Measurements from ENCODE around the gene PLCD1.

The PLCD1 gene

DNA sequence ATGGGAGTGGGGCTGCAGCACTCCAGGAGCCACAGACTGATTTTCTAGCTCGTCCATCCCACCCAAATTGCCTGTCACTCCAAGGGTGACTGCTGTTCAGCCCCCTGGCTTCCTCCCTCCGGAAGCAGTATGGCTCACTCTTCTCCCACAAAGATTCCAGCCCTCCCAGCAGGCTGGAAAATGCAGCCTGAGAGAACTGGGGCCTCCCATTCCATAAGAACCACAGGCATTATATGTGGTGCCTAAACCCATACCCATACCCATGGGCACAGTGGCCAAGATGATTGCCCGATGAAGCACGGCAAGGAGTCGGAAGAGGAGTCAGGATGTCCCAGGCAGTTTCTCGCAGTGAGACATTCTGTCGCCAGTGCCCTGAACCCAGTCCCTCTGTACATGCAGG, 44.8 kb downstream of the PLCD1 start:
- DNase-seq (ENCODE audit: low spot score): no peak
- TF ChIP-seq, protein P1, sequence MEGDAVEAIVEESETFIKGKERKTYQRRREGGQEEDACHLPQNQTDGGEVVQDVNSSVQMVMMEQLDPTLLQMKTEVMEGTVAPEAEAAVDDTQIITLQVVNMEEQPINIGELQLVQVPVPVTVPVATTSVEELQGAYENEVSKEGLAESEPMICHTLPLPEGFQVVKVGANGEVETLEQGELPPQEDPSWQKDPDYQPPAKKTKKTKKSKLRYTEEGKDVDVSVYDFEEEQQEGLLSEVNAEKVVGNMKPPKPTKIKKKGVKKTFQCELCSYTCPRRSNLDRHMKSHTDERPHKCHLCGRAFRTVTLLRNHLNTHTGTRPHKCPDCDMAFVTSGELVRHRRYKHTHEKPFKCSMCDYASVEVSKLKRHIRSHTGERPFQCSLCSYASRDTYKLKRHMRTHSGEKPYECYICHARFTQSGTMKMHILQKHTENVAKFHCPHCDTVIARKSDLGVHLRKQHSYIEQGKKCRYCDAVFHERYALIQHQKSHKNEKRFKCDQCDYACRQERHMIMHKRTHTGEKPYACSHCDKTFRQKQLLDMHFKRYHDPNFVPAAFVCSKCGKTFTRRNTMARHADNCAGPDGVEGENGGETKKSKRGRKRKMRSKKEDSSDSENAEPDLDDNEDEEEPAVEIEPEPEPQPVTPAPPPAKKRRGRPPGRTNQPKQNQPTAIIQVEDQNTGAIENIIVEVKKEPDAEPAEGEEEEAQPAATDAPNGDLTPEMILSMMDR (IDR thresholded peaks at IDR 0.05; ENCODE audit: extremely low read depth, missing control alignments): no peak

DNA sequence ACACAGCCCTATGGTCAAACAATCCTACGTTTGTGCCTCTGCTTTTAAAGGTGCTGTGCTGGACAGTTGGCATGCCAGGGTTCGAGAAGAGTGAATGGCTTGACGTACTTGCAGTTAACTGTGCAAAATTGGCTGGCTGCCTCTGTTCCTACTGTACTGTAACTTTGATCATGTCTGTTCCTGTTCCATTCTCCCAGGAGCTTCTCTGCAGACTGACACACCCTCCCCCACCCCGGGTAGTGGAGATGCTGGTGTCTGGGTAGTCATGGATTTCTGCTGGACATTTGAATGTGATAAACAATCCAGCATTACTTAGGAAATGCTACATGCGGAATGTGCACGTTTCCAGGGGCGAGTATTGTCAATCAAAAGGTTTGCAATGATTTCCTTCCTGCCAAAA, 45.4 kb downstream of the PLCD1 start:
- TF ChIP-seq, protein P1 (IDR thresholded peaks at IDR 0.05; ENCODE audit: extremely low read depth, missing control alignments): no peak
- DNase-seq (ENCODE audit: low spot score): no peak

DNA sequence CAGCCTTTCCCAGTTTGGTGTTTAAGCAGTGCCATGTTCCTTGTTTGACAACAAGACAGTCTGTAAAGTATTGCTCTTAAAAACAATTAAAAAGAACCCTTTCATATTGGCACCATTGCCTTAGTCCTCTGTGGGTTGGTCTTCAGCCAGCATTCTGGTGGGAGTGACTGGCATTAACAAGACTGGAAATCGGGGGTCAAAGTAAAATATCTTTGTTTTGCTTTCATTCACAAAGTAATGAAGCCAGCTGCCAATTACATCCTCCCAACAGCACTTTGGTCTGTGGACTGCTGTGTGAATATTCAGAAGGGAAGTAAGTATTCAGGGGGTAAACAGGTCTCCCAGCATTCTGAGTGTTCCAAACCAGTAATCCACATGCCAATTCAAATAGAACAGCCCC, 47.1 kb downstream of the PLCD1 start:
- DNase-seq (ENCODE audit: low spot score): no peak
- TF ChIP-seq, protein P1 (IDR thresholded peaks at IDR 0.05; ENCODE audit: extremely low read depth, missing control alignments): no peak

DNA sequence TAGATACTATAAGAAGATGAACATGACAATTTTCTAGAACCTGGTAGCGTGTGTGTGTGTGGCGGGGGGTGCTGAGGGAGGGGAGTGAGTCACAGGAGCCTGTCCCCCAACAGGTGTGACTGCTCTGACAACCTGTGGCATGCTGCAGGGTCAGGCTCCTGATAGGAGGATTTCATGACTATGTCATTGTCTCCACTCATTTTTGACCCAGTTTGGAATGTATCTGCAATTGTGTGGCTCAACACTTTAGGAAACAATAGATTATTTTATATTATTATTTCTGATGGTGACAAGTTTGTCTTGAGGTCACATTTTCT, 48.1 kb downstream of the PLCD1 start:
- DNase-seq (ENCODE audit: low spot score): no peak
- TF ChIP-seq, protein P1 (IDR thresholded peaks at IDR 0.05; ENCODE audit: extremely low read depth, missing control alignments): no peak

DNA sequence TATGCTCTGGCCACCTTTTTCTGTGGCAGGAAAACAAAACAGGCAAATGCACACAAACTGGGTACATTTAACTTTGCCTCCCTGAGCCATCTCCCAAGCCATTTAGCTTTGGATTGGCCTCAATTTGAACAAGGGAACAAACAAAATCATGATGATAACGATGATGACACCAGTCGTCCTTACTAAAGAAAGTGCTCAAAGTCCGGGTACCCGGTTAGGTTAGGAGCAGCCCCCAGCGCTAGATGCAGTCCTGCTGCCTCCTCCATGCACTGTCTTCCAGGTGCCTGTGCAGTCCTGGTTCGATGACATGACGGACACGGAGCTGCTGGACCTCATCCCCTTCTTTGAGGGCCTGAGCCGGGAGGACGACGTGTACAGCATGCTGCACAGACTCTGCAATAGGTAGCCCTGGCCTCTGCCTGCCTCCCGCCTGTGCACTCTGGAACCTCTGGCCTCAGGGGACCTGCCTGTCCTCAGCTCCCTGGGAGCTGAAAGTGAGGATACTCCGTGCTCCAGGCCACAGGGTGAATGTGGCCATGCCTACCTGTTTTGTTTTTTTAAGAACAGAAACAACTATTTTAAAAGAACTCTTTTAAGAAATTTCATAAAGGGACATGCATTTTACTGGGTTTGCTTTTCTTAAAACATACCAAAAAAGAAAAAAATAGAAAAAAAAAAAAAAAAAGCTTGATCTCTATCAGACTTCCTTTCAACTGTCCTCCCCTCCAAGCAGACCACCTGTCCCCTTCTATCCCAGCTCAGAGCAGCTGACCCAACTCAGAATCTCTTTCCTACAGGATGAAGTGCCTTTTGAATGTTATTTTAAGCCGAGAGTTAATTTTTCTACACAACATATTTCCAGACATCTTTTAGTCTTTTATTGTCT, 48.7 kb downstream of the PLCD1 start:
- no peak for DNase-seq (ENCODE audit: low spot score)

DNA sequence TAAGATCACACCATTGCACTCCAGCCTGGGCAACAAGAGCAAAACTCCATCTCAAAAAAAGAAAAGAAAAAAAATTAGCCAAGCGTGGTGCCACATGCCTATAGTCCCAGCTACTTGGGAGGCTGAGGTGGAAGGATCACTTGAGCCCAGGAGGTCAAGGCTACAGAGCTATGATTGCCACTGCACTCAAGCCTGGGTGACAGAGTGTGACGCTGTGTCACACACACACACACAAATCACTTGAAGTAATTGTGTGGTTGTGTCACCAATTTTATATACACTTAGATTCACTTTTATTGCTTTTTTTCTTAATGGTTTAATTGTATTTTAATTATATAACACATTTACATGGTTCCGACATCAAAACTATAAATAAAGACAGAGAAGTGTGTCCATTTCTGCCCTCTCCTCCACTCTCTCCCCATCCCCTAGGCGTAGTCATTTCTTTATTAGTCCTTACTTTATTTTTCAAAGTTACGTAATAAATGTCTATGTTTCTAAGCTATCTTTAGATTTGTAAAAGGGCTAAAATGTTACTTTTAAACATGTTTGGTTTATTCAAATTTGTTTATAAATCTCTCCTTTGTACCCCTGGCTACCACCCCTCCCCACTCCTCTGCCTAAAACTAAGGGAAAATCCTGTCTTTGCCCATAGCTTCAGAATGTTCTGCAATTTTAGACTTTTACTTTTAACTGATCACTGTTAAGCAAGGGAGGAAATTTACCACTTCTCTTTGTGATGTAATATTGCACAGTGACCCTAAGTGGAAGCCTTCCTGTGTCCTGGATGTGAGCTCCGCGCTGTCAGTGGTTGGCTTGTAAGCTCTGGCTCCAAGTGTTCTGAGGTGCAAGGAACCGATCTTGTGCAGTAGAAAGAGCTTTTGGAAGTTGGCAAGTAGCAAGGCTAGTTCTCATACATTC, 49.6 kb downstream of the PLCD1 start:
- TF ChIP-seq, protein P1 (IDR thresholded peaks at IDR 0.05; ENCODE audit: extremely low read depth, missing control alignments): no peak
- DNase-seq (ENCODE audit: low spot score): no peak

More for the DNA sequence above, 48.7 kb downstream of the PLCD1 start:
- TF ChIP-seq, protein P1 (IDR thresholded peaks at IDR 0.05; ENCODE audit: extremely low read depth, missing control alignments): no peak
